Esophagus squamous epithelium (tissue), 5 donors: Measurements from ENCODE around the gene C1GALT1. TPM values are rescaled to one million over a fixed set of nuclear protein-coding genes. Genes with fewer than 3 reads are reported as not detected.

ENCODE experiments used
- DNase-seq: peaks from one replicate; lab custom pipeline; 2025; lab: John Stamatoyannopoulos, UW
- H3K27ac ChIP-seq, 4 donors: fragments of 200-600 bp; sonication (generic); one replicate each; pipeline ENCODE4 v1.5.1; 2016 to 2019; ENCODE audit warnings: mild to moderate bottlenecking in 1 of 4
- H3K27me3 ChIP-seq, 4 donors: fragments of 200-600 bp; sonication (generic); 1 replicate in 3 of 4; 2 replicates in 1 of 4; pipeline versions ENCODE4 v1.5.1 to v1.6.0; 2017 to 2021; ENCODE audit warnings: antibody characterized with exemption in 1 of 4
- H3K36me3 ChIP-seq, 3 donors: fragments of 200-600 bp; sonication (generic); one replicate each; pipeline ENCODE4 v1.5.1; 2016 to 2019
- H3K4me1 ChIP-seq, 3 donors: fragments of 200-600 bp; sonication (generic); one replicate each; pipeline ENCODE4 v1.5.1; 2017 to 2019
- H3K4me3 ChIP-seq, 4 donors: fragments of 200-600 bp; sonication (generic); 1 replicate in 3 of 4; 2 replicates in 1 of 4; pipeline ENCODE4 v1.5.1; 2016 to 2019; ENCODE audit warnings: mild to moderate bottlenecking in 2 of 4, moderate library complexity in 1 of 4
- H3K9me3 ChIP-seq, 3 donors: fragments of 200-600 bp; sonication (generic); one replicate each; pipeline ENCODE4 v1.5.1; 2016 to 2019
- CTCF ChIP-seq, 6 experiments: fragments of 450-650 bp in 4 of 6; fragments of 200-600 bp in 2 of 6; sonication (generic) in 2 of 6; IDR thresholded peaks; one replicate each; pipeline ENCODE4 v1.5.1; 2016 to 2019; ENCODE audit warnings: antibody characterized with exemption in 6 of 6, mild to moderate bottlenecking in 4 of 6, moderate library complexity in 4 of 6
- POLR2A ChIP-seq, 4 donors: fragments of 450-650 bp; IDR thresholded peaks; one replicate each; pipeline ENCODE4 v1.6.1; 2017; ENCODE audit warnings: antibody characterized with exemption in 4 of 4, mild to moderate bottlenecking in 4 of 4, moderate library complexity in 3 of 4
- WGBS, 2 donors: methylation state at CpG; one replicate each; pipeline ENCODE4 v1.1.5; 2018; 5-methylcytosine and 5-hydroxymethylcytosine counted together
- intact Hi-C: fragments of 100-400 bp; cut with DNase I; formaldehyde crosslinking; loops from one replicate; pipeline ENCODE4 v1.15.0; 2022
- total RNA-seq, 4 donors: library from RNA; depleted of rRNA; stranded (reverse); fragments of >200 nt; gene quantifications; one replicate each; pipeline ENCODE4 v1.1.0, GENCODE V29; 2016
- donor health status: DM: yes; HTN: yes; CAD: no.

C1GALT1 gene
- total RNA-seq, 4 donors from 2014 or later = 40.1 to 56.4 (median 43.9) TPM

GRCh38 chr7:7228472-7228871 is 46.1 kb downstream of the C1GALT1 start:
- whole genome bisulfite sequencing, 2 donors = 42% methylated on average over 2 of the region's 2 CpGs
- DNase-seq = no peak
- H3K36me3 ChIP-seq = no peaks in the 10 kb centered on the region
- H3K4me1 ChIP-seq = peaks cover 0 to 11% (median 0%) of the 10 kb centered on the region in 3 donors
- intact Hi-C loops = no loop called here
- no peaks in the 10 kb centered on the region for H3K27me3 ChIP-seq
- no peak for TF ChIP-seq CTCF (IDR thresholded peaks at IDR 0.05)
- TF ChIP-seq POLR2A (IDR thresholded peaks at IDR 0.05) = no peak
- peaks cover 0 to 6% (median 0%) of the 10 kb centered on the region in 3 donors for H3K9me3 ChIP-seq
- no peak overlapping the region for H3K27ac ChIP-seq
- H3K4me3 ChIP-seq = no peak overlapping the region

- Histone ChIP-seq H3K27me3 (no peaks in the 10 kb centered on the region), H3K4me1 (peaks cover 0 to 11% (median 0%) of the 10 kb centered on the region in 3 donors), H3K9me3 (peaks cover 0 to 6% (median 0%) of the 10 kb centered on the region in 3 donors), H3K4me3 (no peak overlapping the region), H3K36me3 (no peaks in the 10 kb centered on the region), H3K27ac (no peak overlapping the region)
- WGBS, 2 donors = 86 to 100% methylated on average over 1 of the region's 1 CpG
- no peak for DNase-seq
- TF ChIP-seq CTCF (IDR thresholded peaks at IDR 0.05) (no peak), POLR2A (IDR thresholded peaks at IDR 0.05) (no peak)
- intact Hi-C loops = no loop called here
These were observed 46.6 kb downstream of the C1GALT1 start for GRCh38 chr7:7228967-7229366.

GRCh38 chr7:7231000-7231399 is 48.7 kb downstream of the C1GALT1 start:
- TF ChIP-seq POLR2A (IDR thresholded peaks at IDR 0.05) (no peak), CTCF (IDR thresholded peaks at IDR 0.05) (no peak)
- Histone ChIP-seq H3K27me3 (no peaks in the 10 kb centered on the region), H3K36me3 (peaks cover 0 to 7% (median 0%) of the 10 kb centered on the region in 3 donors), H3K9me3 (peaks cover 0 to 6% (median 0%) of the 10 kb centered on the region in 3 donors), H3K4me1 (peaks cover 0 to 25% (median 9%) of the 10 kb centered on the region in 3 donors), H3K27ac (no peak overlapping the region), H3K4me3 (no peak overlapping the region)
- WGBS, 2 donors = 91 to 96% methylated on average over 1 of the region's 1 CpG
- intact Hi-C loops = no loop called here
- DNase-seq = no peak

GRCh38 chr7:7231865-7232264 is 49.5 kb downstream of the C1GALT1 start:
- Histone ChIP-seq H3K36me3 (peaks cover 0 to 14% (median 0%) of the 10 kb centered on the region in 3 donors), H3K27me3 (no peaks in the 10 kb centered on the region), H3K4me3 (no peak overlapping the region), H3K4me1 (peaks cover 0 to 34% (median 18%) of the 10 kb centered on the region in 3 donors), H3K9me3 (peaks cover 0 to 6% (median 0%) of the 10 kb centered on the region in 3 donors), H3K27ac (no peak overlapping the region)
- intact Hi-C loops = no loop called here
- no peak for TF ChIP-seq CTCF (IDR thresholded peaks at IDR 0.05)
- no peak for TF ChIP-seq POLR2A (IDR thresholded peaks at IDR 0.05)
- DNase-seq = no peak
- WGBS, 2 donors = 80 to 88% methylated on average over 3 of the region's 3 CpGs

GRCh38 chr7:7235347-7235746 is 53.0 kb downstream of the C1GALT1 start:
- H3K27me3 ChIP-seq = no peaks in the 10 kb centered on the region
- TF ChIP-seq CTCF (IDR thresholded peaks at IDR 0.05) = no peak
- TF ChIP-seq POLR2A (IDR thresholded peaks at IDR 0.05) = no peak
- 54 to 64% methylated on average over 3 of the region's 3 CpGs for WGBS, 2 donors
- intact Hi-C loops = no loop called here
- peak overlapping the region in 3 of 4 donors; percentile 21 to 48 (median 47) for H3K27ac ChIP-seq
- peaks cover 0 to 30% (median 18%) of the 10 kb centered on the region in 3 donors for H3K4me1 ChIP-seq
- no peak for DNase-seq
- H3K9me3 ChIP-seq = peaks cover 0 to 6% (median 0%) of the 10 kb centered on the region in 3 donors
- peaks cover 0 to 48% (median 4%) of the 10 kb centered on the region in 3 donors for H3K36me3 ChIP-seq
- no peak overlapping the region for H3K4me3 ChIP-seq
